GM10847 (cell line): ENCODE data around the gene SAYSD1.

ENCODE experiments used
- POLR2A ChIP-seq: IDR thresholded peaks from 2 replicates; pipeline ENCODE4 v1.6.1; 2011; ENCODE audit not compliant: insufficient read length; ENCODE audit errors: extremely low read depth

SAYSD1 gene, protein sequence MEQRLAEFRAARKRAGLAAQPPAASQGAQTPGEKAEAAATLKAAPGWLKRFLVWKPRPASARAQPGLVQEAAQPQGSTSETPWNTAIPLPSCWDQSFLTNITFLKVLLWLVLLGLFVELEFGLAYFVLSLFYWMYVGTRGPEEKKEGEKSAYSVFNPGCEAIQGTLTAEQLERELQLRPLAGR

DNA sequence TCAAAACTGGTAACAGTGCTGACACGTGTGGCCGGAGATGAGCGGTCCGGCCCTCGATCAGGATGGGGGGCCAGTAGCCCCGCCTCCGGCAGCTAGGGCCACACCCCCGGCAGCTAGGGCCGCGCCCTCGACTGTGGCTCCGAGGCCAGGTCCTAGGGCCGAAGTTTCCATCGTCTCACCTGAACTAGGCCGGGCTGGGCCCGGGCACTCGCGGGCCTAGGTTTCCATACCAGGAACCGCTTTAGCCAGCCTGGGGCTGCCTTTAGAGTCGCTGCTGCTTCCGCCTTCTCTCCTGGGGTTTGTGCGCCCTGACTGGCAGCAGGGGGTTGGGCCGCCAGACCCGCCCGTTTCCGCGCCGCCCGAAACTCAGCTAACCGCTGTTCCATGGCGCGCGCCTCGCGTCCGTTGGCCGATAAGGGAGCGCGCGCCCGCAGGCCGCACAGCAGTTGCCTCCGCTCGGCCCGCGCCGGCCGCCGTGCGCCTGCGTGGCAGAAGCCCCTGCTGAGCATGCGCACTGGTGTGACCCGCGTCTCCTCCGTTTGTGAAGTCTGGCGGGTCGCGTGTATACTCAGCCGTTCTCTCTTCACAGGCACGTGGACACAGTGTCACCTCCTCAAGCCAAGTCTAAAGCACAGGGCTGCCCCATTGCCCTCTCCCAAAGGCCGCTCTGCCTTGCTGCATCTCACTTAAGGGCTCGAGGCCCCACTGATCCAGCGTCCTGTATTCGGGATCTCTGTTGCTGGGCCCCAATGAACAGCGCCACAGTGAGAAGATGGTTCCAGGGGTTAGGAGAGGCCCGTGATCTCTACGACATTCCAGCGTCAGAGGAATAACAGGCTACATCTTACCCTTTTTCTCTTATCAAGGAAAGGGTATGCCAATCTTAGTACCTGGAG is at the start of gene SAYSD1:
SAYSD1 (minus strand) TSS at position 483 of the 896 bp plus-strand sequence; CDS start at position 386, 97 bp downstream.
- peak; percentile 28 for TF ChIP-seq POLR2A

DNA sequence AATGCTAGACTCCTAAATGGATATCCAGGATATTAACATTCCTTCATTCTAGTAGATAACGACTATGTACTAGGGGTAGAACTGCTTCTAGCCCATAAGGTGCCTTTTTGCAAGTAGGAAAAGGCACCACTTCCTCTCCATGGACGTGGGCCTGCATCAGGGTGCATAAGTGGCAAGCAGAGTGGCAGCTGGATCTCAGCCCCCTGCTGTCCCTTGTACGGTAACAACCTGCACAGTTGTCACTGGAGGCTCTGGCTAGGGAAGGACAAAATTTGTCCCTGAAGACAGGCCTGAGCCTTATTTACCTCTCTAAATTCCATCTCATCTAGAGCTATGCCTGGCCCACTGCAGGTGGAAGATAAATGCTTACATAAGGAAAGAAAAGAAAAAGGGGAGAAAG is 42.5 kb upstream of the SAYSD1 start:
- TF ChIP-seq POLR2A: no peak

DNA sequence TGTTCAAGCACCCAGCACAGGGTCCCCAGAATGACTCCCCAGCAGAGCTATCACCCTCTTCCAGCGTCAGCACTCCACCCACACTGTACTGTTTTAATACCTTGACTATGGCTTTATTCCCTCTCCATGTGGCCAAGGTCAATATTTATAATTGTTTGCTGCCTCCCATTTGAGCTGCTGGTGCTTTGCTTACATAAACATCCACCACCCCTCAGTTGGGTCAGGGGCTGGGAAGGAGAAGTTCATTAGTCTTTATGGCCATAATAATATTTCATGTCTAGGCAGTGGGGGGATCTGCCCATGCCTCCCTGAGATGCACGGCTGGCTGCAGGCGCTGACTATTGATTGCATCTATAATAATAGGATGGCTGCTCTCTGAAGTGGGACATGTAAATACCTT is 41.8 kb upstream of the SAYSD1 start:
- TF ChIP-seq POLR2A: no peak

DNA sequence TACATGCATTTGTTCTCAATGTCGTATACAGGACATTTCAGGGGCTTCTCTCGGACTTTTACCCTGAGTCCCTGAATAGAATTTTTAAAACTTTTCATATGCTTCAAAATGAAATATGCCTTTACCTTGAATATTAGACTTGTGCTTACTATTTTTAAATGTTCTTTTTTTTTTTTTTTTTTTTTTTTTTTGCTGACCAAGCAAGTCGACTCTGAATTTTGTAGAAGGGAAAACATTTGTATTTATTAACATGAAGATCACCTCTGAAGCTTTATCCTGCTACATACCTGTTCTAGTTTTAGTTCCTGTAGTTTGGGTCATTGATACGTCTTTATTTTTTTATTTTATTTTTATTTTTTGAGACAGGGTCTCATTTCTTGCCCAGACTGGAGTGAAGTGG is 39.7 kb upstream of the SAYSD1 start:
- no peak for TF ChIP-seq POLR2A

DNA sequence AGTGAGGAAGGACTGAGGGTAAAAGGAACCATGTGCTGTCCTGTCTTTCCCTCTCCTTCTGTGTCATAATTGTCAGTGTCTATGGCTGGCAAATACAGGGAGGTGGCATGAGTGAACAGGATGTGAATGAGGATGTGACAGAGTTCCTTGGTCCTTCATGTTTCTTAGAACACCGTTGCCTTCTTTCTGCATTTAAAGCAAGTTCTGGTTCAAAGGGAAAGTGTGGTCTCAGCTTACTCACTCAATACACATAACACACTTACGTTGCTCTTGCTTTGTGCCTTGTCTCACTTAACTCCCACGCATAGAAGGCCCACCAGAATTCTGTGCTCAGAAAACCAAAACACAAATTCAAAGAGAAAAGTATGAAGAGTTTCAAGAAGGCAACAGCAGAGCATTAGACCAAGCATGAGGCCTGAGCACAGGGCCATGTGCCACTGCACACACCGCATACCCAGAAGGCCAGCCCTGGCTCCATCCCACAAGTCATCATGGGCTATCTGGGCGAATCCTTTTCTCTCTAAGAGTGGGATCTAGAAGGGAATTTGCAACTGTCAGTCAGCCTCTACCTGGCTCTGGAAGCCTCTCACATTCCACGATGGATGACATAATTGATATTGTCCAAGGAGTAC is 38.9 kb upstream of the SAYSD1 start:
- no peak for TF ChIP-seq POLR2A

DNA sequence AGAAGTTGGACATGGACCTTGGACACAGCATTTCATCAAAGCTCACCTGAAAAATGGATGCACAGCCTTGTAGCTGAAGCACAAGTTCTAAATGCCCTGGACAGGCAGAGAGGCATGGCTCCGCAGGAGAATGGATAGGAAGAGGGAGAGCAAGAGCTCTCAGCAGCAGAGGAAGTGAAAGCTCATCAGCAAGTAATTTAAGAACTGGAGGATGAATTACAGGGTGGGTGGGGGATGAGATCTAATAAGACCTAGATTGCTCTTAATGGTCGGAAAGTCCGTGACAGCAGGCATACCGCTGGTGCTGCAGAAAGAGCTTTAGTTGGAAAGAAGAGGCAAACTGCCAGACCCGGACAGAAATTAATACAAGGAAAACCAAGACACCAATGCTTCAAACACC is 37.3 kb upstream of the SAYSD1 start:
- no peak for TF ChIP-seq POLR2A

DNA sequence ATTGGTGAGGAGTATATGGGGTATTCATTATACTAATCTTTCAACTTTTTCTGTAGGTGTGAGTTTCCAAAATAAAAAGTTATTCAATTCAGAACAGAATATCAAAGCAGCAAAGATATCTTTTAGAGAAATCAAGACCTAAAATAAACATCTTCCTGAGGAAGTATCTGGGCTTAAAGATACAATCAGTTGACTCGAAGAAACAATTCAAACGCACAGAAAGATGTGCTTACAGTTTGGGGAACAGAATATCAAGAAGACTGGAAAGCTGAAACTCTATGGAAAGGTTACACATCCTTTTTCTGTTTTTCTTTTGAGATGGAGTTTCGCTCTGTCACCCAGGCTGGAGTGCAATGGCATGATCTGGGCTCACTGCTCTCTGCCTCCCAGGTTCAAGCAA is 36.2 kb upstream of the SAYSD1 start:
- TF ChIP-seq POLR2A: no peak

DNA sequence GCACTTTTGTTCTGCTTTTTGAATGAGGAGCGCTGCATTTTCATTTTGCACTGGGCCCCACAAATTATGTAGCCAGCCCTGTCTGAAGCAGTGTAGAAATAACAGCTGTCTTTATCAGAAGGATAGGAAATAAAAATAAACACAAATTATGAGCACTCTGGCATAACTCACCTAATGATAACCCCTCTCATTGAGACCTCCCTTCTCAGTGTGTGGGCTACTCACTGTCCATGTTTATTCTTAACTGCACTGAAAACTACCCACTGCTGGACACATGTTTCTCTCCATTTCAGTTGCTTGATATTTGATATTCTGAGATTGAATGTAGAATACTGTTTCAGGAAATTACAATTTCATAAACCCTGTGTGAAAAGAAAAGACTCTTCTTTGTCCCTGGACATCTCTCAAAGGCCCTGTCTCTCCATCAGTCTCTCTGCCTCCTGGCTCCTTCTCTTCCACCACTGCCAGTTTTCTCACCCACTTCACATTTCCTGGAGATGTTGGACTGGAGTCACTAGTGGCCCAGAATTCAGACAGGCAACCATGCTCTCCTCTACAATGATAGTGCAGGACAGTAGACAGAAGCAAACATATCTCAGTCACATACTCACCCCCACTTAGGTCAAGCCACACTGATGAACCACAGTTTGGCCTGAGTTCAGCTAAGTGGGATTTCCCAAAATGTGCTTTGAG is 29.6 kb upstream of the SAYSD1 start:
- no peak for TF ChIP-seq POLR2A

DNA sequence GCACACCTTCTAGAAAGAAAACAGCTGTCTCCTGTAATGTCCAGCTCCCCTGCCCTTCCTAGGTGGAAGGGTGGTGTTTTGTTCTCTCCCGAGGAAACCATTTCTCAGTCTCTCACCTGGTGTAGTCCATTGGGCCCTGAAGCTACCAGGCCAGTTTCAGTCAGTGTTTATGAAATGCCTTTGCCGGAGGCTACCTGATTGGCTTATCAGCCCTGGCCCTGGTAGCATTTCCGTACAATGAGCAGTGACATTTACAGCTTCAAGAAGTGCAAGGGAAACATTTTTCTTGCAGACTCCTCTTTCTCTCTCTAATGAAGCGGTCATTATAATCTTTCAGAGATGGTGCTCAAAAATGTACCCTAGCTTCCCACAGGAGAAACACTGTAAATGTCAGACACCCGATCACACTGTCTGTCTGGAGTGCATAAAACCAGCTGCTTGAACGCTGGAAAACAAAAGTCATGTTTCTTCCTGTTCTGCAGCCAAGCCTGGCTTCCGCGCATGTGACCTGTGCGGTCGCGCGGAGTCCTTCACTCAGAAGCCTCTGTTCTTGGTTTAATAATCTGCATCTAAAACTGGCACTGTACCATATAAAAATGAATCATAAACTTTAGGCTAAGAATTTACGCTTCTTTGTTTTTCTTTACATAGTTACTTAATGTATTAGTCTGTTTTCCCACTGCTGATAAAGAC is 28.4 kb upstream of the SAYSD1 start:
- no peak for TF ChIP-seq POLR2A

DNA sequence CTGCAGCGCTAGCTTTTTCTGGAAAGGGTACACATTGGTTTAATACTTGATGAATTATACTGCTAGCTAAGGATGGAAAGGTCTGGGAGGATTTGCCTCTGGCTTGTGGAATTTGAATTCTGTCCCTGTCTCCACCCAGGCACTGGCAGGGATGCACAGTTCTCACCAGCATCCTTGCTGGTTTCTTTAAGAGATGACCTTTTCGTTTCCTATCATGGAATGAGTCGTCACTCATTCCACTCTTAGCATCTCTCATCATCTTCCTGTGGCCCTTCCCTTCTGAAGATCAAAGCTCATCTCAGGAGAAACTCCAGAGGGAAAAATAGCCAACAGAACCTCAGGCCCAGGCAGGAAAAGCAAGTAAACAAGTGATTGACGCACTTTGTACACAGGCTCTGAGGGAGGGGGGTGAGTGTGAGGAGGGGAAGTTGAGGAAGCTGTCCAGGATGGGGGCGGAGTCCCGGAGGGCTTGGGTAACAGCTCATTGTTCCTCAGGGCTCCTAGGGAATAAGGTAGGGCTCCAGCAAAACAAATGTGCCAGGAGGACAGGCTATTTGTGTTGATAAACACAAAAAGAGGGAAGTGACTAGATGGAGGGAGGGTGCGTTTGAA is 25.7 kb upstream of the SAYSD1 start:
- no peak for TF ChIP-seq POLR2A

DNA sequence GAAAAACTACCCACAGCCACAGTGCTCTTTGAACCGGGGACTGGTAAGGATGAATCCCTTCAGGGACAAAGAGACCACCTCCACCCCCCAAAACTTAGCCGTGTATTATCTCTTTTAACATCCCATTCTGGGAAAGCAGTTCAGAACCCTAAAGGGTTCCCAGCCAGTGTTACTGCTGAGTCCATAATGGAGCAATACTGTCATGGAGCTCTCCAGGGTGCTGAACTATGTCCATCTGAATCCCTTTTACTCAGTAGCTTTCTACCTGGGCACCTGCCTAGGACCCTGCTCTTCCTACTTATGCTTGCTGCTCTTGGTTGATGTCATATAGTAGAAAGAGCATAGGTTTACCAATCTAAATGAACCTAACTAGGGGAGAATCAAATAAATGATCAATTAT is 22.3 kb upstream of the SAYSD1 start:
- TF ChIP-seq POLR2A: no peak

DNA sequence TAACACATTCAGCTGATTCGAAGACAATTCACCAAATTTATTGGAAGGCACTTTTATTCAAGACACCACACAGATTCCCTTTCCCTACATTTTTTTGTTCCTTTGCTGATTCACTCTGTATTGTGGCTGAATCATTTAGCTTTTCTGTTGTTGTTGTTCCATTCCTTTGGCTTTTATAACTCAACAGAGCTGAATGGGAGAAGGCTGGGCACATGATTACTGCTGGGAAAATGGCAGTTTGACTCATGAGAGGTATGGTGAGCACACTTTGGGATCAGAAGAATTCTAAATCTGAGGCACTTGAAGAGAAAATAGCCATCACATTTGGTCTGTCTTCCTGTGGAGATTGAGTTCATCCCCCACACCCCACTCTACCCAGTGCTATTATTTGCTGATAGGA is 15.7 kb upstream of the SAYSD1 start:
- no peak for TF ChIP-seq POLR2A

DNA sequence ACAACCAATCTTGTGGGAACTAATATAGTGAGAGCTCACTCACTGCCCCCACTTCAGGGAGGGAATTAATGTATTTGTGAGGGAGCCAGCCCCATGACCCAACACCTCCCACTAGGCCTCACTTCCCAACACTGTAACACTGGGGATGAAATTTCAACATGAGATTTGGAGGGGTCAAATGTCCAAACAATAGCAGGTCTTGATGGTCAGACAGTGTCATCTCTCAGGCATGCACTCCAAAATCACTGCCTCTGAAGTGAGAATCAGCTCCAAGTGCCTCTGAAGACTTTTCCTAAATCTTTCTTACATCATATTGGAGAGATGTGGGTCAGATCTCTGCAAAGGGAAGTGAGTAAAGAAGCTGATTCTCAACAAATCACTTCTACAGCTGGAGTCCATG is 13.8 kb upstream of the SAYSD1 start:
- TF ChIP-seq POLR2A: no peak

DNA sequence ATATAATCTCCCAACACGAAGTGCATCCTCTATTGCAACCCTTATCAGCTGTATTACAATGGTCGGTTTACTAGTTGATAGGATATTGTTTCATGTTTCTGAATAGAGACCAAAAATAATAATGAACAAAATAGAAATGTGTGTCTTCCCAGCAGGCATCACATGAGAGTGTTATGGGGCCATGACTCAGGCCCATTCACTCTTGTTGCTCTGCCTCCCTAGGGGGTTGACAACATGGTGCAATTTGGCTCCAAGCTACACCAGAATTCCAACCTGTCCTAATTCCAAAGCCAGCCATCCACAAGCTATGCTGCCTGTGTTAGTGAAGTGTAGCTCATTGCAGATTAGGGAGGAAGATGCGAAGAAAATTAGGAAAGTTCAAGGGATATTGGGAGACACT is 13.1 kb upstream of the SAYSD1 start:
- no peak for TF ChIP-seq POLR2A

DNA sequence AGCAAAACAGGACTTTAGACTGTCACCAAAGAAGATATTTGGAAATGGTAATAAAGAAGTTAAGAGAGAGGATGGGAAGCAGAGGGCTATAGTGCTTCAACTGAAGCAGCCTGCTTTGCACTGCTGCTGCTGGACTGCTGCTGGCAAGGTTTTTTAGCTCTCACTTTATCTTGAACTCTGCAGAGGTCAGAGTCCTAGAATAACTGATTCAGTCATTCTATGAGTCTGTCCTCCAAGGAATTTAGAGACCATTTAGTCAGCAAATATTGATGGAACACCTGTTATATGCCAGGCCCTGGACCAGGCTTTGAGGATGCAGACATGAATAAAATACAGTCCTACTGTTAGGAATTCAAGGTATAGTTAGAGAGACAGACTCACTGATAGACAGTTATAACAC is 9.1 kb upstream of the SAYSD1 start:
- no peak for TF ChIP-seq POLR2A
